ENCODE measurements around the gene ZC3H4.

DNA sequence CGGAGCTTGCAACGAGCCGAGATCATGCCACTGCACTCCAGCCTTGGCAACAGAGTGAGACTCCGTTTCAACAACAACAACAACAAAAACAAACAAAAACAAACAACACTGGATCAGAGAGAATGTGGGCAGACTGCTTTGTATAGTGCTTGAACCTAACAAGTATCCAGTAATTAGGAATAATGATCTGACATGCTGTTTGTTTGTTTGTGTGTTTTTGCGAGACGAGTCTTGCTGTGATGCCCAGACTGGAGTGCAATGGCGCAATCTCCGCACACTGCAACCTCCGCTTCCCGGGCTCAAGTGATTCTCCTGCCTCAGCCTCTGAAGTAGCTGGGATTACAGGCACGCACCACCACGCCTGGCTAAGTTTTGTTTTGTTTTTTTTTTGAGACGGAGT is 31.1 kb upstream of the ZC3H4 start:
- TF ChIP-seq CTCF (IDR thresholded peaks at IDR 0.05) (no peak), POLR2AphosphoS5 (IDR thresholded peaks at IDR 0.05) (no peak), POLR2A (IDR thresholded peaks at IDR 0.05; ENCODE audit: low read depth) (no peak), EP300 (IDR thresholded peaks at IDR 0.05) (no peak)
